ENCODE measurements around the gene HELZ. TPM values are rescaled to one million over a fixed set of nuclear protein-coding genes. Genes with fewer than 3 reads are reported as not detected.

The HELZ gene
- total RNA-seq, 2 experiments from 2014 or later: 55.3 to 58.0 TPM

DNA sequence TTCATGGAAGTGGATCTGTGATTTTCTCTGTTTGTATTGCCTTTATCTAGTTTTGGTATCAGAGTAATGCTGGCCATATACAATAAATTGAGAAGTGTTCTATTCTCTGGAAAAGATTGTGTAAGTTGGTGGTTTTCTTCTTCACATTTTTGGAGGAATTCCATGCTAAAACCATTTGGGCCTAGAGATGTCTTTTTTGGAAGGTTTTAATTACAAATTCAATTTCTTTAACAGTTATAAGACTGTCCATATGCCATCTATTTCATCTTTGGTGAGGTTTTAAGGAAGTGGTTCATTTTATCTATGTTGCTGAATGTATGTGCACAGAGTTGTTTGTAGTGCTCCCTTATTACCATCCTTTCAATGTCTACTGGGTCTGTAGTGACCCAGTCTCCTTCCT, 154.7 kb downstream of the HELZ start:
- intact Hi-C loops (cut with DNase I, micrococcal nuclease): no loop called here
- ATAC-seq (no peak), DNase-seq (no peak)
- Mint-ChIP-seq H3K27ac (no peak overlapping the region), H3K36me3 (ENCODE audit: low read depth) (peaks cover 35% of the 10 kb centered on the region), H3K4me3 (no peak overlapping the region), H3K9me3 (ENCODE audit: low read depth) (no peaks in the 10 kb centered on the region), H3K4me1 (peaks cover 24% of the 10 kb centered on the region), H3K27me3 (no peaks in the 10 kb centered on the region)
- ChIA-PET CTCF (interaction anchor here (1.4 kb wide), 1 partner anchor 9 kb away, joined by 8 read pairs; no protein-coding TSS in a partner anchor), POLR2A (no interaction called here)

DNA sequence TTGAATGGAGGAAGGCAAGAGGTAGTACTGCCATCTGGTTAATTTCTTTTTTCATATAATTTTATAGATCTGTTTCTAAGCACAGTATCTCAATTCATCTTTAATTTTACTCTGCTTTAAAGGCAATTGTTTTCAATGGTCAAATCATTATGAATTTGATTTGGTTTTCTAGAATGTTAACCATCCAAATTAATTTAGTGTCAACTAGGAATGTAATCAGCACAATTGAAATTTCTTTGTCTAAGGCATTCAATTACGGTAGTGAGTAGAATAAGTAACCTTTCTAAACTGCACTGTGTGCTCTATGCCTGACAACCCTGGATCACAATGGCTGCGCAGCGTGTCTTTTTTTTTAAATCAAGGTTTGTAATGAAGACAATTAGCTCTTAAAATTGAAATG, 156.4 kb downstream of the HELZ start:
- ChIA-PET POLR2A (no interaction called here), CTCF (no interaction called here)
- H3K36me3 Mint-ChIP-seq (ENCODE audit: low read depth): peaks cover 28% of the 10 kb centered on the region
- H3K4me1 Mint-ChIP-seq: peaks cover 14% of the 10 kb centered on the region
- H3K4me3 Mint-ChIP-seq: no peak overlapping the region
- H3K9me3 Mint-ChIP-seq (ENCODE audit: low read depth): no peaks in the 10 kb centered on the region
- no peaks in the 10 kb centered on the region for H3K27me3 Mint-ChIP-seq
- intact Hi-C loops (cut with DNase I, micrococcal nuclease): no loop called here
- ATAC-seq (no peak), DNase-seq (no peak)
- H3K27ac Mint-ChIP-seq: no peak overlapping the region

- Mint-ChIP-seq H3K36me3 (ENCODE audit: low read depth) (peaks cover 25% of the 10 kb centered on the region), H3K4me1 (peaks cover 23% of the 10 kb centered on the region), H3K27me3 (no peaks in the 10 kb centered on the region), H3K4me3 (no peak overlapping the region), H3K9me3 (ENCODE audit: low read depth) (no peaks in the 10 kb centered on the region), H3K27ac (no peak overlapping the region)
- CTCF ChIA-PET: interaction anchor here (1.2 to 1.4 kb wide), 2 partner anchors 9 to 12 kb away, joined by 3 to 7 read pairs; no protein-coding TSS in a partner anchor
- POLR2A ChIA-PET: no interaction called here
- DNase-seq (no peak), ATAC-seq (no peak)
- intact Hi-C loops (cut with DNase I, micrococcal nuclease): no loop called here
Observed at GRCh38 chr17:67085406-67085805, 159.6 kb downstream of the HELZ start.

DNA sequence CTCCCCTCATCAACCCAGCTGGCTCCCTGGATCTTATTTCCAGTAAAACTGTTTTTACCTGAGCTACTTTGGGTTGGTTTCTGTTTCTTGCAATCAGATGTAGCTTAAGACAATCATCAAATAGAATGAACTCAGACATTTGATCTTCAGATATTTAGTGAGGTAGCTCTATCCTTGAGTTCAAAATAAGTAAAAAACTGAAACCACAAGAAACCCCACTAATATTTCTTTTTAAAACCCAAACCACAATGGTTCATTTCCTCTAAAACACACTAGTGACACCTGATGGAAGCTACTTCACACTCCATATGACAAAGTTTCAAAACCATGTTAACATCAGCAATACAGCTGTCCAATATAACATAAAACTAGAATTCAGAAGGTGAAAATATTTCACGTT, 162.9 kb downstream of the HELZ start:
- DNase-seq (no peak), ATAC-seq (peak; percentile 58)
- peaks cover 15% of the 10 kb centered on the region for H3K4me1 Mint-ChIP-seq
- ChIA-PET CTCF (interaction anchor here (0.8 to 2.2 kb wide), 5 partner anchors 9 to 211 kb away, joined by 3 to 8 read pairs (median 3); no protein-coding TSS in a partner anchor), POLR2A (no interaction called here)
- peak overlapping the region; percentile 58 for H3K27ac Mint-ChIP-seq
- no peaks in the 10 kb centered on the region for H3K27me3 Mint-ChIP-seq
- no peak overlapping the region for H3K4me3 Mint-ChIP-seq
- no peaks in the 10 kb centered on the region for H3K9me3 Mint-ChIP-seq (ENCODE audit: low read depth)
- H3K36me3 Mint-ChIP-seq (ENCODE audit: low read depth): peaks cover 28% of the 10 kb centered on the region
- intact Hi-C loops (cut with DNase I, micrococcal nuclease): no loop called here

GRCh38 chr17:67080804-67081203, 164.2 kb downstream of the HELZ start:
- Mint-ChIP-seq H3K27ac (no peak overlapping the region), H3K36me3 (ENCODE audit: low read depth) (peaks cover 27% of the 10 kb centered on the region), H3K27me3 (no peaks in the 10 kb centered on the region), H3K9me3 (ENCODE audit: low read depth) (no peaks in the 10 kb centered on the region), H3K4me3 (no peak overlapping the region), H3K4me1 (peaks cover 15% of the 10 kb centered on the region)
- ATAC-seq (peak; percentile 55), DNase-seq (no peak)
- intact Hi-C loops (cut with DNase I, micrococcal nuclease): no loop called here
- POLR2A ChIA-PET: interaction anchor here (0.7 kb wide), 1 partner anchor 361 kb away, joined by 4 read pairs; no protein-coding TSS in a partner anchor
- CTCF ChIA-PET: interaction anchor here (0.5 to 2.2 kb wide), 5 partner anchors 8 to 830 kb away, joined by 3 to 8 read pairs (median 3); no protein-coding TSS in a partner anchor

DNA sequence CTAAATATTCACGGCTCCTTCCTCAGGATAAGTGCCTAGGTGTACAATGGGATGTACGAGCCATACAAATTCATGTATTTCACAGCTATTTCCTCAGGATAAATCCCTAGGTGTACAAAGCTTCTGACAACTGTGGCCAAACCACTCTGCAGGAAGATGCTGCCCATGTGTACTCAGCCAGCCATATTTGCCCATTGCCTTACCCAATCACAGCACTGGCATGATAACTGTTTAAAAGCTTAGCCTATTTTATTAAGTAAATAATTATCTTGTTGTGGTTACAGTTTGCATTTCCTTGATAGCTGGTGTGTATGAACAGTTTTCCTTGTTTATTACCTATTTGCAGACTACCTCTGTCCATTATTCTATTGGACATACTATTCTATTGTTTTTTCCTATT, 165.5 kb downstream of the HELZ start:
- Mint-ChIP-seq H3K36me3 (ENCODE audit: low read depth) (peaks cover 21% of the 10 kb centered on the region), H3K4me3 (no peak overlapping the region), H3K27me3 (no peaks in the 10 kb centered on the region), H3K27ac (no peak overlapping the region), H3K9me3 (ENCODE audit: low read depth) (no peaks in the 10 kb centered on the region), H3K4me1 (peaks cover 15% of the 10 kb centered on the region)
- POLR2A ChIA-PET: no interaction called here
- ATAC-seq: no peak
- intact Hi-C loops (cut with DNase I, micrococcal nuclease): no loop called here
- DNase-seq: no peak
- CTCF ChIA-PET: interaction anchor here (0.9 kb wide), 1 partner anchor 20 kb away, joined by 4 read pairs; no protein-coding TSS in a partner anchor

DNA sequence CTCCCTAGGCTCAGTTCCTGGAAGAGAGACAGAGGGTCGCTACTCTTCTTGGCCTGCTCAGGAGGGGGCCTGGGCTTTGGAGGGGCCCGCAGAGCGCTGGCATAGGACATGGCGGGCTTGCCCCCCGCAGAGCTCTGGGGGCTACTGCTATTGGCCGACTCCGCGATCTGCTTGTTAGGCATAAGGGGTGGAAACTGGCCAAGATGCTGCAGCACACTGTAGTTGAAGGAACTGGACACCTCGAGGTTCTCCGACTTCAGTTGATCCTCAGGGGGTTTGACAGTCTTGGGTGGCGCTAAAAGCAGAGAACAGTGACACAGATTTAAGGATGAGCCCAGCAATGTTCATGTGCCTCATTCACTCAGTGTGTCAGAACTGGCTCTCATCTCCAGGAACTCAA, 166.7 kb downstream of the HELZ start:
- H3K4me1 Mint-ChIP-seq: peaks cover 11% of the 10 kb centered on the region
- no peak overlapping the region for H3K27ac Mint-ChIP-seq
- H3K36me3 Mint-ChIP-seq (ENCODE audit: low read depth): peaks cover 19% of the 10 kb centered on the region
- H3K4me3 Mint-ChIP-seq: no peak overlapping the region
- no peaks in the 10 kb centered on the region for H3K9me3 Mint-ChIP-seq (ENCODE audit: low read depth)
- ChIA-PET CTCF (no interaction called here), POLR2A (interaction anchor here (0.6 kb wide), 1 partner anchor 19 kb away, joined by 3 read pairs; no protein-coding TSS in a partner anchor)
- DNase-seq (no peak), ATAC-seq (no peak)
- H3K27me3 Mint-ChIP-seq: no peaks in the 10 kb centered on the region
- intact Hi-C loops (cut with DNase I, micrococcal nuclease): no loop called here

GRCh38 chr17:67076290-67076689, 168.7 kb downstream of the HELZ start:
- H3K36me3 Mint-ChIP-seq (ENCODE audit: low read depth): peaks cover 27% of the 10 kb centered on the region
- CTCF ChIA-PET: interaction anchor here (0.7 kb wide), 1 partner anchor 9 kb away, joined by 3 read pairs; no protein-coding TSS in a partner anchor
- H3K27me3 Mint-ChIP-seq: no peaks in the 10 kb centered on the region
- ATAC-seq (no peak), DNase-seq (no peak)
- POLR2A ChIA-PET: no interaction called here
- no peak overlapping the region for H3K4me3 Mint-ChIP-seq
- H3K27ac Mint-ChIP-seq: no peak overlapping the region
- intact Hi-C loops (cut with DNase I, micrococcal nuclease): no loop called here
- H3K4me1 Mint-ChIP-seq: no peaks in the 10 kb centered on the region
- no peaks in the 10 kb centered on the region for H3K9me3 Mint-ChIP-seq (ENCODE audit: low read depth)

DNA sequence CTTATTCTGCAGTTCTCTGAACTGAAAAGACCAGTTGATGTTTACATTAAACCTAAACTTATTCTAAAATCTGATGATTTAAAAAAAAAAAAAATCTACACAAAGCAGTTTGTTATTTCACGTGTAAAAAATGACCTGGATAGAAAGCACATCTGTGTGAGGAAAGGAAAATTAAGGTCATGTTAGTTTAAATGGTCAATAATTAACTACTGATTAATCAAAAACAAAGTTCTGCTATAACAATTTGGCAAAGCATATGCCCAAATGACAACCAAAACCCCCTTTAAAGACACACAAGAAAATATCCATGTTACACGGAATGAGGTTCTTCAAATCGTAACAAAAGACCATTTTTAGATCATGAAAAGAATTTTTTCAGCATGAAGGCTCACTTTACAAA, 170.2 kb downstream of the HELZ start:
- POLR2A ChIA-PET: no interaction called here
- DNase-seq (no peak), ATAC-seq (no peak)
- Mint-ChIP-seq H3K4me3 (no peak overlapping the region), H3K36me3 (ENCODE audit: low read depth) (peaks cover 28% of the 10 kb centered on the region), H3K27ac (no peak overlapping the region), H3K27me3 (no peaks in the 10 kb centered on the region), H3K4me1 (no peaks in the 10 kb centered on the region), H3K9me3 (ENCODE audit: low read depth) (no peaks in the 10 kb centered on the region)
- intact Hi-C loops (cut with DNase I, micrococcal nuclease): no loop called here
- CTCF ChIA-PET: no interaction called here

DNA sequence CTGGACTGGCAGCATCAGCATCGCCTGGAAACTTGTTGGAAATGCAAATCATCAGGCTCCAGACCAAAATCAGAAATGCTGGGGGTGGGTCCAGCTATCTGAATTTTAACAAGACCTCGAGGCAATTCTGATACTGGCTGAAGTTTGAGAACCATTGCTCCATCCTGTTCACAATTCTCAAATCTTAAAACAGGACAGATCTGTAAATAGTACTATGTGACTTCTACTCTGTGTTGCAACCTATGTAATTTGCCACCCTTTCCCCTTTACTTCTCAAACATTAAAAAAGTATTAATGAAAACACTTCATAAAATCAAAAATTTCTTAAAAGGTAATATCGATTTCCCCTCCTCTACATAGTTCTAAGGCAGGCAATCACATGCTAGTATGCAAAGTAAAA, 172.1 kb downstream of the HELZ start:
- peaks cover 24% of the 10 kb centered on the region for H3K36me3 Mint-ChIP-seq (ENCODE audit: low read depth)
- no peak for ATAC-seq
- H3K27ac Mint-ChIP-seq: no peak overlapping the region
- no peaks in the 10 kb centered on the region for H3K9me3 Mint-ChIP-seq (ENCODE audit: low read depth)
- CTCF ChIA-PET: interaction anchor here (2.1 kb wide), 1 partner anchor 9 kb away, joined by 6 read pairs; no protein-coding TSS in a partner anchor
- H3K4me3 Mint-ChIP-seq: no peak overlapping the region
- no peaks in the 10 kb centered on the region for H3K27me3 Mint-ChIP-seq
- H3K4me1 Mint-ChIP-seq: no peaks in the 10 kb centered on the region
- POLR2A ChIA-PET: no interaction called here
- no peak for DNase-seq
- intact Hi-C loops (cut with DNase I, micrococcal nuclease): no loop called here

- POLR2A ChIA-PET: no interaction called here
Observed at GRCh38 chr17:67071595-67071994, 173.4 kb downstream of the HELZ start.

GRCh38 chr17:67069603-67070136, 175.3 kb downstream of the HELZ start:
- DNase-seq (no peak), ATAC-seq (no peak)
- H3K27me3 Mint-ChIP-seq: no peaks in the 10 kb centered on the region
- intact Hi-C loops (cut with DNase I, micrococcal nuclease): no loop called here
- peaks cover 14% of the 10 kb centered on the region for H3K36me3 Mint-ChIP-seq (ENCODE audit: low read depth)
- ChIA-PET POLR2A (no interaction called here), CTCF (no interaction called here)
- no peaks in the 10 kb centered on the region for H3K9me3 Mint-ChIP-seq (ENCODE audit: low read depth)
- no peak overlapping the region for H3K4me3 Mint-ChIP-seq
- H3K4me1 Mint-ChIP-seq: no peaks in the 10 kb centered on the region
- no peak overlapping the region for H3K27ac Mint-ChIP-seq

More at GRCh38 chr17:67071595-67071994, 173.4 kb downstream of the HELZ start:
- Mint-ChIP-seq H3K27me3 (no peaks in the 10 kb centered on the region), H3K4me3 (no peak overlapping the region), H3K27ac (no peak overlapping the region), H3K4me1 (no peaks in the 10 kb centered on the region), H3K9me3 (ENCODE audit: low read depth) (no peaks in the 10 kb centered on the region), H3K36me3 (ENCODE audit: low read depth) (peaks cover 18% of the 10 kb centered on the region)
- CTCF ChIA-PET: interaction anchor here (0.9 kb wide), 1 partner anchor 9 kb away, joined by 3 read pairs; no protein-coding TSS in a partner anchor
- intact Hi-C loops (cut with DNase I, micrococcal nuclease): no loop called here
- no peak for ATAC-seq
- no peak for DNase-seq

Measured in activated CD4-positive, alpha-beta T cell treated with anti-CD3 and anti-CD28 coated beads for 36 hours (primary cell).